Progenitor cell of endocrine pancreas (in vitro differentiated cells): ENCODE results near the gene HEMK1. TPM values are rescaled to one million over a fixed set of nuclear protein-coding genes. Genes with fewer than 3 reads are reported as not detected.

Experiments used
- DNase-seq: peaks from one replicate; pipeline ENCODE4 v3.0.0; 2021; ENCODE audit warnings: low spot score; ENCODE audit not compliant: unreplicated experiment
- H3K27ac Mint-ChIP-seq: 2 replicates; pipeline ENCODE4 v1.8.0; 2021; ENCODE audit warnings: mild to moderate bottlenecking, moderate library complexity, mixed read lengths
- H3K27me3 Mint-ChIP-seq: 2 replicates; pipeline ENCODE4 v1.8.0; 2021; ENCODE audit warnings: mixed read lengths
- H3K36me3 Mint-ChIP-seq: 2 replicates; pipeline ENCODE4 v1.8.0; 2022; ENCODE audit warnings: mixed read lengths; ENCODE audit not compliant: insufficient read depth
- H3K4me1 Mint-ChIP-seq: 2 replicates; pipeline ENCODE4 v1.8.0; 2021; ENCODE audit warnings: low read depth, mixed read lengths
- H3K4me3 Mint-ChIP-seq: 2 replicates; pipeline ENCODE4 v1.8.0; 2021; ENCODE audit warnings: low read depth, mild to moderate bottlenecking, moderate library complexity, mixed read lengths
- H3K9me3 Mint-ChIP-seq: 2 replicates; pipeline ENCODE4 v1.8.0; 2021; ENCODE audit warnings: low read depth, mixed read lengths
- CTCF ChIP-seq: fragments of 200-600 bp; sonication (generic); IDR thresholded peaks from one replicate; pipeline ENCODE4 v1.5.0; 2021; ENCODE audit warnings: antibody characterized with exemption, mild to moderate bottlenecking; ENCODE audit not compliant: unreplicated experiment
- total RNA-seq: library from RNA; stranded (reverse); gene quantifications from 2 replicates; pipeline ENCODE4 v1.2.1, GENCODE V29; 2021

HEMK1 gene
- total RNA-seq, 1 donor from 2014 or later = 23.7 TPM

DNA sequence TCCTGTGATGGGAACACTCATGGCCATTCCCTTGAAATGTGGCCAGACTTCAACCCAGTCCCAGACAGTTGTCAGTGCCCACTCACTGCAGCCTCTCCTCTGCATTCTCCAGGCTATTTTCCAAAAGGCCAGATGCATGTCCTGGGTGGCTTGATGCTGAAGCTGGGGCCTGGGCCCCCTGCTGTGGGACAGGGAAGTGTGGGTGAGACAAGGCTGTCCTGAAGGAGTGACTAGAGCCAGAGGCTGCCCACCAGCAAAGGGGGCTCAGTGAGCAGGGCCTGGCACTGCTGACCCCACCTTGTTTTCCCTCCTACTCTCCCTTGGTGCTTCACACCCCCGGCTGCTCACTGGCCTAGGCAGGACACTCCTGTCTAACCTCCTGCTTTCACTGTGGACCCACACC is 30.4 kb downstream of the HEMK1 start:
- Mint-ChIP-seq H3K4me1 (peaks cover 31% of the 10 kb centered on the region), H3K4me3 (no peak overlapping the region), H3K27ac (no peak overlapping the region), H3K36me3 (no peaks in the 10 kb centered on the region), H3K9me3 (no peaks in the 10 kb centered on the region), H3K27me3 (no peaks in the 10 kb centered on the region)
- TF ChIP-seq CTCF = no peak
- DNase-seq = no peak

DNA sequence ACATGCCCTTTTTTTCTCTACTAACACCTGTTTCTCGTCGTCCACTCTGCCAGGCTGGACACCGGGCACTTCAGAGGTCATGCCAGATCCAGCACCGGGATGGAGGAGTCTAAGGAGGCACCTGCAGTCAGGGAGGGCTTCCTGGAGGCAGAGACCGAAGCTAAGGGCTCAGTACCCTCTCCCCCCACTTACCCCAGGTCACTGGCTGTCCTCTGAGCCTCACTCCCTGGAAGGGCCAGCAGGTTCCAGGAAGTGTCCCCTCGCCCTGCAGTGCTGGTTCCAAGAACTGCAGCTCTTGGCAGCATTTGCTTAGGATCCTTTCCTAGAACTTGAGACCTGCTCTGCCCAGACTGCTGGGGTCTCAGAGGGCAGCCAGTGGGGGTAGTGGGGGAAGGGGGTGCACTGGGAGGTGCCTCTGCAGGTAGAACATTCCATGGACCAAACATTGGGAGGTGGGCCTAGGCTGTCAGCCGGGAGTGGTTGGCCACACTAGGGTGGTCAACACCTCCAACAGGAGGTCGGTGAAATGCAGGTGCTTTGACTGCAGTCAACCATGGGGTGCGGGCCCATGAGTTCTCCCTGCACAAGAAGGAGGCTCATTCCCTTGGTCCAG is 30.9 kb downstream of the HEMK1 start:
- no peak for TF ChIP-seq CTCF
- Mint-ChIP-seq H3K9me3 (no peaks in the 10 kb centered on the region), H3K27me3 (no peaks in the 10 kb centered on the region), H3K27ac (peak overlapping the region; percentile 99), H3K4me1 (peaks cover 31% of the 10 kb centered on the region), H3K36me3 (no peaks in the 10 kb centered on the region), H3K4me3 (no peak overlapping the region)
- no peak for DNase-seq

DNA sequence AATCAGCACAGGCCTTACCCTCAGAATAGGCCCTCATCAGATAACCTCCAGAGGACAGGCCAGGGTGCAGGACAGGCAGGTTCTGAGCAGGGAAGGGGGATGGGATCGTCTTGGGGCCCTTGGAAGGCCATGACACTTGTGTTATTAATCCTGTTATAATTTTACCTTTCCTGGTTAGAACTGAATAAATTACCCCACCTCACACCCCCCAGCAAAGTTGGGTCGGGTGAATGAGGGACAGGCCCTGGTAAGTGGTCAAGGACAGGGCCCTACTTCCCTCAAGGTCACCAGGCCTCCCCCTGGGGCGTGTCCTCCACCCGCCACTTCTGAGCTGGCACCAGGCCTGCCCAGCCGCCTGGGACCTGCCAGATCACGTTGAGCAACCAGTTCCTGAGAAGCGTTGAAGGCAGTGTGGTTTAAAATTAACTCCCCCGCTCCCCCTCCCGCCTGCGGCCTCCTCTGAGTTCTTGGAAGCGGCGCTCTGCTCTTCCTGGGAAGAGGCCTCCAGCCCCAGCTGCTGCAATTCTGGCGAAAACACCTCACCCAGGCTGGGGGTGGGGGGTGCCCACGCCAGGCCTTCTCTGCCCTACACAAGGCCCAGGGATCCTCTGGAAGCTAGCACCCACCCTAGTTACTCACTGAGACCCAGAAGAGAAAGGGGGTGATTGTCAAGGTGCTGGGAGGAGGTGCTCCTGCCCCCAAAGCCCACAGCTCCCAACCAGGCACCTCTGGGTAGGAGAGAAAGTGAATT is 31.7 kb downstream of the HEMK1 start:
- no peak for TF ChIP-seq CTCF
- peak overlapping the region; percentile 99 for H3K27ac Mint-ChIP-seq
- peaks cover 3% of the 10 kb centered on the region for H3K36me3 Mint-ChIP-seq
- peak; percentile 63 for DNase-seq
- H3K4me3 Mint-ChIP-seq = no peak overlapping the region
- H3K9me3 Mint-ChIP-seq = no peaks in the 10 kb centered on the region
- H3K4me1 Mint-ChIP-seq = peaks cover 31% of the 10 kb centered on the region
- H3K27me3 Mint-ChIP-seq = no peaks in the 10 kb centered on the region

GRCh38 chr3:50602595-50603191 is 33.4 kb downstream of the HEMK1 start:
- DNase-seq = no peak
- H3K9me3 Mint-ChIP-seq = no peaks in the 10 kb centered on the region
- H3K4me3 Mint-ChIP-seq = peak overlapping the region; percentile 50
- H3K27ac Mint-ChIP-seq = peak overlapping the region; percentile 99
- peaks cover 3% of the 10 kb centered on the region for H3K36me3 Mint-ChIP-seq
- peaks cover 31% of the 10 kb centered on the region for H3K4me1 Mint-ChIP-seq
- H3K27me3 Mint-ChIP-seq = no peaks in the 10 kb centered on the region
- TF ChIP-seq CTCF = no peak

DNA sequence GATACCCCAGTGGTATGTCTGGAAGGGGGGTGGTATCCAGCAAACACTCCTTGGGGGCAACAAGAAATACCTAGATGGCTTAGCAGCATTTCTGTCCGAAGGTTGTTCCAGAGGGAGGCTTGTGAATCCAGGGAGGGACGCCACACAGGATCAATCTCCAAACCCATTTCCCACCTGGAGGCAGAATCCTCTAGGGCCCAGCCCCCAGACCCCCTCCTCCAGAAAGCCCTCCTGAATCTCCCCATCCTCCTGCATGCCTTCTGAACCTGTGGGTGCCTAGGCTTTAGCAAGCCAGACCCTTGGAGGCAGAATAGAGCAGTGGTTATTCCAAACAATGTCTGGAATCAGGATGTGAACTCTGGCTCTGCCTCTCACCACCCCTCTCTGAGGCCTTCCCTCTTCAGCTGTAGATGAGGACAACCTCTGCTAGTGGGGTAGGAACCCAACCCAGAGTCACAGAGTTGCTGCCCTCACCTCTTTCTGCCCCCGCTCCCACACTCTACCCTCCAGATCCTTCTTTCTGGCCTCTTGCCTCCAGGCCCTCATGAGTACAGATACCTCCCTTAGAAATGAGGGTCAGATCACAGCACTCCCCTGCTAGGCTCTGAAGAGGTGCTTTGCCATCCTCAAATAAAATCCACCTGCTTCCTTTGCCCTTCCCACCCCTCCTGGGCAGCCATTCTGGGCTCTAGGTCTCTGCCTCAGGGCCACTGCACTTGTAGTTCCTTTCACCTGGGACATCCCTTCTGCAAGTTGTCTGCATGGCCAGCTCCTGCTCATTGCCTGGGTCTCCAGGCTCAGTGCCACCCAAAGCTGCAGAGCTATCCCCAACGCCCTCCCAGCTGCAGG is 34.2 kb downstream of the HEMK1 start:
- H3K27me3 Mint-ChIP-seq = no peaks in the 10 kb centered on the region
- no peak overlapping the region for H3K4me3 Mint-ChIP-seq
- DNase-seq = no peak
- H3K9me3 Mint-ChIP-seq = no peaks in the 10 kb centered on the region
- no peak for TF ChIP-seq CTCF
- H3K27ac Mint-ChIP-seq = peak overlapping the region; percentile 99
- H3K36me3 Mint-ChIP-seq = peaks cover 3% of the 10 kb centered on the region
- H3K4me1 Mint-ChIP-seq = peaks cover 31% of the 10 kb centered on the region
